Epithelial cell of esophagus (primary cell): ENCODE results near the gene TNK1.

ENCODE experiments used
- DNase-seq: peaks from one replicate; pipeline ENCODE4 v3.0.0; 2010; ENCODE audit warnings: low read depth
- H3K4me3 ChIP-seq: 2 replicates; pipeline ENCODE4 v1.5.1; 2011; ENCODE audit warnings: mild to moderate bottlenecking, low read length, control low read depth
- TF ChIP-seq, protein P1 (sequence below): IDR thresholded peaks from 2 replicates; pipeline ENCODE4 v1.5.1; 2011; ENCODE audit warnings: low read depth, mild to moderate bottlenecking, low read length, control low read depth, inconsistent platforms; ENCODE audit not compliant: insufficient read depth; ENCODE audit errors: missing control alignments

Gene TNK1

DNA sequence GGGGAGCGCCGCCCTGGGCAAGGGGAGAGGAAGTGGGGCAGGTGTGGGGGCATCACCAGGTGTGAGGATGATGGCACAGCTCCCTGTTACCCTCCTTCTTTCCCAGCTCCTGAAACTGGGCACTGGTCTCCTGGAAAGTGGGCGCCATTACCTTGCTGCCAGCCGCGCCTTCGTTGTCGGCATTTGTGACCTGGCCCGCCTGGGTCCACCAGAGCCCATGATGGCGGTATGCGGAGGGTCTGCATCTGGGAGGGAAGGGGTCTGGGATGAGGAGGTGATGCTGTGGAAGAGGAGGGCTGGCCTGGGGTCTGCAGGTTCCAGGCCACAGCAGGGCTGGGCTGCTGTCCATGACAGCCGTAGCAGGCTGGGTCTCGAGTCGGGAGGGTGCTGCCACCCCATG, 39.0 kb upstream of the TNK1 start:
- TF ChIP-seq, protein P1, sequence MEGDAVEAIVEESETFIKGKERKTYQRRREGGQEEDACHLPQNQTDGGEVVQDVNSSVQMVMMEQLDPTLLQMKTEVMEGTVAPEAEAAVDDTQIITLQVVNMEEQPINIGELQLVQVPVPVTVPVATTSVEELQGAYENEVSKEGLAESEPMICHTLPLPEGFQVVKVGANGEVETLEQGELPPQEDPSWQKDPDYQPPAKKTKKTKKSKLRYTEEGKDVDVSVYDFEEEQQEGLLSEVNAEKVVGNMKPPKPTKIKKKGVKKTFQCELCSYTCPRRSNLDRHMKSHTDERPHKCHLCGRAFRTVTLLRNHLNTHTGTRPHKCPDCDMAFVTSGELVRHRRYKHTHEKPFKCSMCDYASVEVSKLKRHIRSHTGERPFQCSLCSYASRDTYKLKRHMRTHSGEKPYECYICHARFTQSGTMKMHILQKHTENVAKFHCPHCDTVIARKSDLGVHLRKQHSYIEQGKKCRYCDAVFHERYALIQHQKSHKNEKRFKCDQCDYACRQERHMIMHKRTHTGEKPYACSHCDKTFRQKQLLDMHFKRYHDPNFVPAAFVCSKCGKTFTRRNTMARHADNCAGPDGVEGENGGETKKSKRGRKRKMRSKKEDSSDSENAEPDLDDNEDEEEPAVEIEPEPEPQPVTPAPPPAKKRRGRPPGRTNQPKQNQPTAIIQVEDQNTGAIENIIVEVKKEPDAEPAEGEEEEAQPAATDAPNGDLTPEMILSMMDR, result no peak
- no peak for DNase-seq

DNA sequence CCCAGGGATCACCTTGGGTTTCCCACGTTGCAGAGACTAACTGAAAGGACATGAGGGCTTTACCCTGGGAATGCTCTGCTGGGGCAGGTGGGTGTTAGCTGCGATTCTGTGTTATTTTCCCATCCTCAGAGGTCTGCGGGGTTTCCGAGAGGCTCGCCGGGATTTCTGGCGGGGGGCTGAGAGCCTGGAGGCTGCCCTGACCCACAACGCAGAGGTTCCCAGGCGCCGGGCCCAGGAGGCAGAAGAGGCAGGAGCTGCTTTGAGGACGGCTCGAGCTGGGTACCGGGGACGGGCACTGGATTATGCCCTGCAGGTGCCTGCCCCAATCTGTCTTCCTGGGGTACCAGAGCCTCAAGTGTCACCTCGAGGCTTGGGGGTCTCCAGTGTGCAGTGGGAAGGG, 37.6 kb upstream of the TNK1 start:
- TF ChIP-seq, protein P1, result no peak
- DNase-seq, result no peak
- no peak overlapping the region for H3K4me3 ChIP-seq

More for the DNA sequence above, 39.0 kb upstream of the TNK1 start:
- no peak overlapping the region for H3K4me3 ChIP-seq

DNA sequence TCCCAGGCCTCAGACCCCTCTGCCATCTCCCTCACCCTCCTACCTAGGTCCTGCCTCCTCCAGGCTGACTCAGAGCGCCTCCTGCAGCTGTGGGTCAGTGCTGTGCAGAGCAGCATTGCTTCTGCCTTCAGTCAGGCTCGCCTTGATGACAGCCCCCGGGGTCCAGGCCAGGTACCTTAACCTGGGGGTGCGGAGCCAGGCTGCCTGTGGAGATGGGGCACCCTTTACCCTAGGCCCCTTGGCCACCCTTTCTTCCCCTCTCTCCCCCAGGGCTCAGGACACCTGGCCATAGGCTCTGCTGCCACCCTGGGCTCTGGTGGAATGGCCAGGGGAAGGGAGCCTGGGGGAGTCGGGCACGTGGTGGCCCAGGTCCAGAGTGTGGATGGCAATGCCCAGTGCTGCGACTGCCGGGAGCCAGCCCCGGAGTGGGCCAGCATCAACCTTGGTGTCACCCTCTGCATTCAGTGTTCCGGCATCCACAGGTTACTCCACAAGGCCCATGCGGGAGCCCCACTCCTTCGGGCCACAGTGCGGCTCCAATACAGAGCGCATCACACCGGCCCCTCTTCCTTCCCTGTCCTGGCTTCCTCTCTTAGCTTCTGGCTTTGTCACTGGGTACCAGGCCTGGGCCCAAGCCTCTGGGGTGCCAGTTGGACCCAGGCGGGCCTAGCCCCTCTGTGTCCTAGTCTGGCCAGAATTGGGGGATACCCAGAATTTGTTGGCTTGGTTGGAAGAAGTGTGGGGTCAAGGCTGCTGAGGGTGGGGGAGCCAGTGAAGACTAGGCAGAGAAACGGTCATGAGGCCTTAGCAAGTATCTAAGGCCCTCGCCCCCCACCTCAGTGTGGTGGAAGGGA, 33.9 kb upstream of the TNK1 start:
- H3K4me3 ChIP-seq, result no peak overlapping the region
- DNase-seq, result no peak
- TF ChIP-seq, protein P1, result no peak

DNA sequence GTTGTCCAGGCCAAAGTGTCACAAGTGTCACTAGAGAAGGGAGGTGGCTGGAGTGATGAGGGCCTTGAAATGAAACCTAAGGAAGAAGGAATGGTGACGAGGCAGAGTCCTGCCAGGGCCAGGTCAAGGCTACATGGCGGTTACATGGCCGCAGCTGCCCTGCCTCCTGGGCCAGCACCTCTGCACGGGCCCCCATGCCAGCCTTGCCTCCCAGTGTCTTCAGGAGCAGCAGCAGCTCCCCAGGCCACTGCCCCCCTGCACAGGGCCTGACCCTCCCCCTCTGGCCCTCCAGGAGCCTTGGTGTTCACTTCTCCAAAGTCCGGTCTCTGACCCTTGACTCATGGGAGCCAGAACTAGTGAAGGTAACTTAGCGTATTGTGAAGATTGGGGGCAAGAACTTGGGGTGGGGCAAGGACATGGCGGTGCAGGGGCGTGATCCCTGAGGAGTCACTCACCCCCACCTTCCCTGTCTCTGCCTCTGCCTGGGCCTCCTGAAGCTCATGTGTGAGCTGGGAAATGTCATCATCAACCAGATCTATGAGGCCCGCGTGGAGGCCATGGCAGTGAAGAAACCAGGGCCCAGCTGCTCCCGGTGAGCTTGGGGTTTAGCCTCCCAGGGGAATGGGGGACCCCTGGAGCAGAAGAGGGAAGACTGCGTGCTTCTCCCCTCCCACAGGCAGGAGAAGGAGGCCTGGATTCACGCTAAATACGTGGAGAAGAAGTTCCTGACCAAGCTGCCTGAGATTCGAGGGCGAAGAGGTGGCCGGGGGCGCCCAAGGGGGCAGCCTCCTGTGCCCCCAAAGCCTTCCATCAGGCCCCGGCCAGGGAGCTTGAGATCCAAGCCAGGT, 33.0 kb upstream of the TNK1 start:
- TF ChIP-seq, protein P1, result no peak

DNA sequence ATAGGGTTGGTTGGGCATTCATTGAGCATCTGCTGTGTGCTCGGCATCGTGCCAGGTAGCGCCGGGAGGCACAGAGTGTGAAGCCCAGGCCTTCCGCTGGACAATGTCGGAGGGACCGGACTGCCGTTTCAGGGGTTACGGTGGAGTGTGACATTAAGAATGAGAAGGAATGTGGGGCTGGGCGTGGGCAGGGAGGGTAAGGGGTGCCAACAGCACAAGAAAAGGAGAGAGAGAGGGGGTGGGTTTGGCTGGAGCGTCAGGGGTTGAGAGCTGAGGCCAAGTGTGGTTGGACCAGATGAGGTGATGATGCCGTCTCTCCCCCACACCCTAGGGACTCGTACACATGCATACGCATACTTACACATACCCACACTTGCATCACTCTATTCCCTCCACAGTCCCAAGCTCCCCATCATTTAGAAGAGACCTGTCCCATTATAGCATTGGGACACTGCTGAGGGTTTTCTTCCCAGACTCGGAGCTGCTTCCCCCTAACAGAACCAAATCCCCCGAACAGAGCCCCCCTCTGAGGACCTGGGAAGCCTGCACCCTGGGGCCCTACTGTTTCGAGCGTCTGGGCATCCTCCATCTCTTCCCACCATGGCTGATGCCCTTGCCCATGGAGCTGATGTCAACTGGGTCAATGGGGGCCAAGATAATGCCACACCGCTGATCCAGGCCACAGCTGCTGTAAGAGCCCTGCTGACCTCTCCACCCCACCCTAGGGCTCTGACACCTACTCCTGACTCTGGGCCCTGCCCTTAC, 32.2 kb upstream of the TNK1 start:
- no peak overlapping the region for H3K4me3 ChIP-seq
- TF ChIP-seq, protein P1, result no peak
- DNase-seq, result peak; percentile 41

More for the DNA sequence above, 33.0 kb upstream of the TNK1 start:
- no peak overlapping the region for H3K4me3 ChIP-seq
- no peak for DNase-seq

DNA sequence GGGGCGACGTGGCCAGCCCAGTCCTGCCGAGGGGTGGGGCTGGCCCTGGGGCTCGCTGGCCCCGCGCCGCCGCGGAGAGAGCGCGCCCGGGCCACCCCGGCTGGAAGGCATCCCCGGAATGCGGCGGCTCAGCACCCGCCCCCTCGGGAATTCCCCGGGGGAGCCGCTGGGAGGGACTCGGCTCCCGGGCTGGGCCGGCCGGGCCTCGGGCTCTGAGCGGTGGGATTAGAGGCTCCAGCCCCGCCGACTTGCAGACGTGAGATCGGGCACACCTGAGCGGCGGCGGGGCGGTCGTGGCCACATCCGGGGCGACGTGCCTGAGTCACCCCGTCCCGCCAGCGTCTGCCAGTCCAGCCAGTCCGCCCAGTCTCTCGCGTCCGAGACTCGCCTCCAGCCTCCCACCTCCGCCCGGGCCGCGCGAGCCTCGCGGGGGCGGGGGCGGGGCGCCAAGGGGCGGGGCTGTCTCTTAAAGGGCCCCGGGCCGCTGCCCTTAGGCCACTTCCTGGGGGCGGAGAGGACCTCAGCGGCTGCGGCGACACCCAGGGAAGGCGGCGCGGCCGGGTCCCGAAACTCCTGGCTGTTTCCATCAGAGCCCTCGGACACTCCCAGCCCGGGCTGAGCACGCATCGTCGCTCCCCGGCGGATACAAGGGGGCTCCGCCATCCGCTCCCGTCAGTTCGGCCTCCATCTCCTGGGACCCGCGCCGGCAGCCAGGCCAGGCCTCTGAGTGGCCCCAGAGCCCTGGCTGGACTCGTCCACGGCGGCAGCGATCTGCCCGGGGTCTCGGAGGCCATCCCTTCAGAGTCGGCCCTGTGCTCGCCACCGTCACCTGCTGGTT, 29.0 kb upstream of the TNK1 start, which contains the start of gene KCTD11:
KCTD11 (plus strand) TSS at position 498 of the 838 bp plus-strand sequence.
- TF ChIP-seq, protein P1, result peak; percentile 60
- peak; percentile 100 for DNase-seq
- peak within 1 kb of the TSS; percentile 89 for H3K4me3 ChIP-seq
